ENCODE results near the gene CHORDC1.

DNA sequence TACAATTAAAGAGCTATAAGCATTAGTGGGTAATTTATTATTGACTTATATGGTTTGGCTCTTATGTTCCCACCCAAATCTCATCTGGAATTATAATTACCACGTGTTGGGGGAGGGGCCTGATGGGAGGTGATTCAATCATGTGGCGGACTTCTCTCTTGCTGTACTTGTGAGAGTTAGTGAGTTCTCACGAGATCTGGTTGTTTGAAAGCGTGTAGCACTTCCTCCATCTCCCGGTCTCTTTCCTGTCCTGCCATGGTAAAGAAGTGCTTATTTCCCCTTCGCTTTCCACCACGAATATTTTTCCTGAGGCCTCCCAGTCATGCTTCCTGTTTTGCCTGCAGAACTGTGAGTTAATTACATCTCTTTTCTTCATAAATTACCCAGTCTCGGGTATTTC is 28.1 kb upstream of the CHORDC1 start:
- TF ChIP-seq CTCF (conservative IDR thresholded peaks at IDR 0.05; ENCODE audit: low read length) (no peak), EZH2phosphoT487 (IDR thresholded peaks at IDR 0.05; ENCODE audit: borderline replicate concordance) (no peak)
